A549 (cell line): ENCODE results near the gene OSBPL8.

Source experiments
- CHD2 ChIP-seq: fragments of 150-350 bp; IDR thresholded peaks from 2 replicates; pipeline ENCODE4 v1.6.1; 2014; ENCODE audit warnings: low read length; ENCODE audit not compliant: partially characterized antibody
- CTCF ChIP-seq: fragments of >200 bp; sonication (Bioruptor Twin); formaldehyde crosslinking; IDR thresholded peaks from 3 replicates; pipeline ENCODE4 v1.5.1; 2016
- MAX ChIP-seq: IDR thresholded peaks from 2 replicates; pipeline ENCODE4 v1.6.1; 2012
- POLR2A ChIP-seq: IDR thresholded peaks from 2 replicates; pipeline ENCODE4 v1.6.1; 2012; ENCODE audit warnings: mild to moderate bottlenecking, low read length
- ZC3H11A ChIP-seq: fragments of 450-650 bp; IDR thresholded peaks from 2 replicates; pipeline ENCODE4 v1.6.1; 2014; ENCODE audit warnings: antibody characterized with exemption, mild to moderate bottlenecking
- ZFP36 ChIP-seq: fragments of 450-650 bp; IDR thresholded peaks from 2 replicates; pipeline ENCODE4 v1.6.1; 2014; ENCODE audit warnings: borderline replicate concordance; ENCODE audit not compliant: partially characterized antibody

GRCh38 chr12:76446090-76446489 is 113.5 kb downstream of the OSBPL8 start:
- TF ChIP-seq CTCF (no peak), MAX (no peak), ZC3H11A (no peak), ZFP36 (no peak), CHD2 (no peak), POLR2A (no peak)
